Measurements from ENCODE around the gene PNISR. TPM values are rescaled to one million over a fixed set of nuclear protein-coding genes. Genes with fewer than 3 reads are reported as not detected.
A peak's percentile ranks its signal among the peaks of the same experiment; 100 is the strongest.

PNISR gene
- total and polyA plus RNA-seq, 2 experiments from 2014 or later = 80.8 to 88.7 TPM

GRCh38 chr6:99424022-99424421 is 1.1 kb downstream of the PNISR start:
- peaks cover 21% of the 10 kb centered on the region for H3K4me1 ChIP-seq (ENCODE audit: insufficient read depth)
- peaks cover 77% of the 10 kb centered on the region for H3K79me2 ChIP-seq
- DNase-seq (ENCODE audit: low spot score) = no peak

GRCh38 chr6:99422912-99423311 is 2.2 kb downstream of the PNISR start:
- Histone ChIP-seq H3K4me3 (no peak overlapping the region), H3K9me3 (ENCODE audit: low read depth) (no peaks in the 10 kb centered on the region), H4K20me1 (ENCODE audit: insufficient read depth, poor library complexity, severe bottlenecking) (peaks cover 65% of the 10 kb centered on the region), H3K4me2 (peak overlapping the region; percentile 87), H3K27me3 (no peaks in the 10 kb centered on the region), H3K36me3 (replicated peaks; ENCODE audit: insufficient read depth, low read depth) (no peaks in the 10 kb centered on the region), H3K27ac (no peak overlapping the region), H3K9me2 (replicated peaks; ENCODE audit: insufficient read depth) (no peaks in the 10 kb centered on the region), H2AFZ (no peak overlapping the region), H3K4me1 (ENCODE audit: insufficient read depth) (peaks cover 21% of the 10 kb centered on the region), H3K79me2 (peaks cover 83% of the 10 kb centered on the region)
- TF ChIP-seq CTCF (IDR thresholded peaks at IDR 0.05; ENCODE audit: poor library complexity) = no peak
- no peak for TF ChIP-seq EZH2phosphoT487 (IDR thresholded peaks at IDR 0.05; ENCODE audit: low read depth, severe bottlenecking, unreplicated experiment)
- no peak for TF ChIP-seq EZH2 (IDR thresholded peaks at IDR 0.05; ENCODE audit: borderline replicate concordance)
- no peak for DNase-seq (ENCODE audit: low spot score)
- 89% methylated on average over 6 of the region's 6 CpGs for WGBS (ENCODE audit: low lambda C conversion rate, missing lambda C conversion rate)

More at GRCh38 chr6:99424022-99424421, 1.1 kb downstream of the PNISR start:
- WGBS (ENCODE audit: low lambda C conversion rate, missing lambda C conversion rate) = 63% methylated on average over 5 of the region's 5 CpGs
- H3K9me3 ChIP-seq (ENCODE audit: low read depth) = no peaks in the 10 kb centered on the region
- peaks cover 55% of the 10 kb centered on the region for H4K20me1 ChIP-seq (ENCODE audit: insufficient read depth, poor library complexity, severe bottlenecking)
- no peak for TF ChIP-seq EZH2phosphoT487 (IDR thresholded peaks at IDR 0.05; ENCODE audit: low read depth, severe bottlenecking, unreplicated experiment)
- TF ChIP-seq EZH2 (IDR thresholded peaks at IDR 0.05; ENCODE audit: borderline replicate concordance) = no peak
- no peak for TF ChIP-seq CTCF (IDR thresholded peaks at IDR 0.05; ENCODE audit: poor library complexity)
- H3K36me3 ChIP-seq (replicated peaks; ENCODE audit: insufficient read depth, low read depth) = no peaks in the 10 kb centered on the region
- H2AFZ ChIP-seq = no peak overlapping the region
- peak overlapping the region; percentile 99 for H3K27ac ChIP-seq
- peak overlapping the region; percentile 87 for H3K4me2 ChIP-seq
- H3K9me2 ChIP-seq (replicated peaks; ENCODE audit: insufficient read depth) = no peaks in the 10 kb centered on the region
- H3K27me3 ChIP-seq = no peaks in the 10 kb centered on the region
- peak overlapping the region; percentile 86 for H3K4me3 ChIP-seq

GRCh38 chr6:99416892-99417767 is 8.0 kb downstream of the PNISR start:
- Histone ChIP-seq H3K36me3 (replicated peaks; ENCODE audit: insufficient read depth, low read depth) (no peaks in the 10 kb centered on the region), H2AFZ (no peak overlapping the region), H4K20me1 (ENCODE audit: insufficient read depth, poor library complexity, severe bottlenecking) (peaks cover 96% of the 10 kb centered on the region), H3K9me2 (replicated peaks; ENCODE audit: insufficient read depth) (no peaks in the 10 kb centered on the region), H3K4me3 (no peak overlapping the region), H3K79me2 (peaks cover 100% of the 10 kb centered on the region), H3K27me3 (no peaks in the 10 kb centered on the region), H3K4me2 (no peak overlapping the region), H3K9me3 (ENCODE audit: low read depth) (no peaks in the 10 kb centered on the region), H3K4me1 (ENCODE audit: insufficient read depth) (no peaks in the 10 kb centered on the region), H3K27ac (no peak overlapping the region)
- TF ChIP-seq CTCF (IDR thresholded peaks at IDR 0.05; ENCODE audit: poor library complexity) (no peak), EZH2phosphoT487 (IDR thresholded peaks at IDR 0.05; ENCODE audit: low read depth, severe bottlenecking, unreplicated experiment) (no peak), EZH2 (IDR thresholded peaks at IDR 0.05; ENCODE audit: borderline replicate concordance) (no peak)
- DNase-seq (ENCODE audit: low spot score) = no peak
- 94% methylated on average over 9 of the region's 9 CpGs for WGBS (ENCODE audit: low lambda C conversion rate, missing lambda C conversion rate)

Data from hepatocyte (in vitro differentiated cells).